NK-92 (cell line): ENCODE data around the gene PINLYP.
"Not testable (repeated sequence)": the region's sequence is repeated elsewhere in the genome, so short reads cannot be mapped to it uniquely, and the experiment has no call there.

Experiments used
- DNase-seq: peaks from one replicate; lab custom pipeline; 2025; ENCODE audit not compliant: unreplicated experiment; lab: John Stamatoyannopoulos, UW

Gene PINLYP

GRCh38 chr19:43581467-43581866 lies 5.9 kb downstream of the PINLYP start:
- DNase-seq: no peak

GRCh38 chr19:43582495-43582894 lies 6.9 kb downstream of the PINLYP start:
- no peak for DNase-seq

GRCh38 chr19:43584484-43584883 lies 8.9 kb downstream of the PINLYP start:
- no peak for DNase-seq

GRCh38 chr19:43586346-43586745 lies 10.7 kb downstream of the PINLYP start:
- no peak for DNase-seq

- not testable (repeated sequence) for DNase-seq
Observed at GRCh38 chr19:43587029-43587428, 11.4 kb downstream of the PINLYP start.

GRCh38 chr19:43589277-43589676 lies 13.7 kb downstream of the PINLYP start:
- DNase-seq: no peak

- no peak for DNase-seq
Observed at GRCh38 chr19:43589678-43590077, 14.1 kb downstream of the PINLYP start.

- DNase-seq: no peak
Observed at GRCh38 chr19:43591904-43592772, 16.5 kb downstream of the PINLYP start.

GRCh38 chr19:43592800-43593350 lies 17.3 kb downstream of the PINLYP start:
- DNase-seq: no peak

- DNase-seq: no peak
Observed at GRCh38 chr19:43594081-43594697, 18.6 kb downstream of the PINLYP start.

GRCh38 chr19:43594710-43595604 lies 19.4 kb downstream of the PINLYP start:
- no peak for DNase-seq

GRCh38 chr19:43595605-43595998 lies 20.0 kb downstream of the PINLYP start:
- DNase-seq: no peak

- DNase-seq: peak; percentile 98
Observed at GRCh38 chr19:43595999-43596841, 20.6 kb downstream of the PINLYP start, which contains the start of the genes IRGQ and ZNF576. Gene IRGQ (minus strand): TSS chr19:43596134. CDS start chr19:43595338, 796 bp downstream. Gene ZNF576 (plus strand): TSS chr19:43596595. CDS start chr19:43597109, 514 bp downstream.

GRCh38 chr19:43596842-43597461 lies 21.4 kb downstream of the PINLYP start:
- no peak for DNase-seq

- no peak for DNase-seq
Observed at GRCh38 chr19:43597876-43598275, 22.3 kb downstream of the PINLYP start.

- DNase-seq: no peak
Observed at GRCh38 chr19:43598445-43599240, 23.0 kb downstream of the PINLYP start.

GRCh38 chr19:43599635-43600295 lies 24.2 kb downstream of the PINLYP start:
- no peak for DNase-seq

- DNase-seq: not testable (repeated sequence)
Observed at GRCh38 chr19:43600326-43600725, 24.7 kb downstream of the PINLYP start.
